ENCODE measurements around the gene ERP44. TPM values are rescaled to one million over a fixed set of nuclear protein-coding genes. Genes with fewer than 3 reads are reported as not detected.

Gene ERP44
- total RNA-seq, 2 donors from 2014 or later: 27.8 to 30.2 TPM

- H3K4me3 ChIP-seq: no peak overlapping the region
- TF ChIP-seq CTCF (IDR thresholded peaks at IDR 0.05): no peak
- intact Hi-C loops (cut with DNase I): loop anchor here (10.0 kb wide), 1 partner anchor 352 kb away; no protein-coding TSS in a partner anchor
- H3K9ac ChIP-seq (ENCODE audit: low read depth in 2 of 2, low read length in 2 of 2): no peak overlapping the region
- DNase-seq: no peak
- H3K36me3 ChIP-seq: no peaks in the 10 kb centered on the region
- H3K27ac ChIP-seq: no peak overlapping the region
- H3K27me3 ChIP-seq: no peaks in the 10 kb centered on the region
- H3K9me3 ChIP-seq: no peaks in the 10 kb centered on the region
- no peaks in the 10 kb centered on the region for H3K4me1 ChIP-seq
Measured at GRCh38 chr9:99962680-99963261, 136.0 kb downstream of the ERP44 start.

- Histone ChIP-seq H3K36me3 (no peaks in the 10 kb centered on the region), H3K9ac (ENCODE audit: low read depth in 2 of 2, low read length in 2 of 2) (no peak overlapping the region), H3K4me3 (no peak overlapping the region), H3K27me3 (no peaks in the 10 kb centered on the region), H3K27ac (no peak overlapping the region), H3K4me1 (no peaks in the 10 kb centered on the region), H3K9me3 (no peaks in the 10 kb centered on the region)
- no peak for TF ChIP-seq CTCF (IDR thresholded peaks at IDR 0.05)
- intact Hi-C loops (cut with DNase I): no loop called here
- DNase-seq: no peak
Measured at GRCh38 chr9:99955606-99956005, 143.2 kb downstream of the ERP44 start.

- no peaks in the 10 kb centered on the region for H3K4me1 ChIP-seq
- intact Hi-C loops (cut with DNase I): no loop called here
Measured at GRCh38 chr9:99954819-99955218, 144.0 kb downstream of the ERP44 start.

GRCh38 chr9:99953861-99954507 is 144.8 kb downstream of the ERP44 start:
- H3K9ac ChIP-seq (ENCODE audit: low read depth in 2 of 2, low read length in 2 of 2): no peak overlapping the region
- H3K27ac ChIP-seq: no peak overlapping the region
- H3K4me3 ChIP-seq: no peak overlapping the region
- intact Hi-C loops (cut with DNase I): no loop called here
- H3K36me3 ChIP-seq: no peaks in the 10 kb centered on the region
- no peaks in the 10 kb centered on the region for H3K9me3 ChIP-seq
- no peaks in the 10 kb centered on the region for H3K27me3 ChIP-seq
- H3K4me1 ChIP-seq: no peaks in the 10 kb centered on the region
- no peak for TF ChIP-seq CTCF (IDR thresholded peaks at IDR 0.05)
- DNase-seq: no peak

More at GRCh38 chr9:99954819-99955218, 144.0 kb downstream of the ERP44 start:
- H3K9ac ChIP-seq (ENCODE audit: low read depth in 2 of 2, low read length in 2 of 2): no peak overlapping the region
- no peaks in the 10 kb centered on the region for H3K27me3 ChIP-seq
- DNase-seq: no peak
- H3K27ac ChIP-seq: no peak overlapping the region
- no peaks in the 10 kb centered on the region for H3K9me3 ChIP-seq
- H3K4me3 ChIP-seq: no peak overlapping the region
- H3K36me3 ChIP-seq: no peaks in the 10 kb centered on the region
- TF ChIP-seq CTCF (IDR thresholded peaks at IDR 0.05): no peak

GRCh38 chr9:99948896-99949295 is 149.9 kb downstream of the ERP44 start:
- no peak overlapping the region for H3K9ac ChIP-seq (ENCODE audit: low read depth in 2 of 2, low read length in 2 of 2)
- H3K27ac ChIP-seq: no peak overlapping the region
- intact Hi-C loops (cut with DNase I): no loop called here
- no peak overlapping the region for H3K4me3 ChIP-seq
- H3K9me3 ChIP-seq: no peaks in the 10 kb centered on the region
- H3K36me3 ChIP-seq: no peaks in the 10 kb centered on the region
- no peaks in the 10 kb centered on the region for H3K4me1 ChIP-seq
- no peak for TF ChIP-seq CTCF (IDR thresholded peaks at IDR 0.05)
- H3K27me3 ChIP-seq: no peaks in the 10 kb centered on the region
- DNase-seq: peak; percentile 20

Measured in colonic mucosa (tissue), 4 donors.